GM12872 (cell line): ENCODE data around the gene ESX1.

Experiments used
- CTCF ChIP-seq: IDR thresholded peaks from 3 replicates; pipeline ENCODE4 v1.5.1; 2011; ENCODE audit warnings: low read depth, mild to moderate bottlenecking, low read length, moderate library complexity; ENCODE audit not compliant: insufficient read depth

The ESX1 gene

DNA sequence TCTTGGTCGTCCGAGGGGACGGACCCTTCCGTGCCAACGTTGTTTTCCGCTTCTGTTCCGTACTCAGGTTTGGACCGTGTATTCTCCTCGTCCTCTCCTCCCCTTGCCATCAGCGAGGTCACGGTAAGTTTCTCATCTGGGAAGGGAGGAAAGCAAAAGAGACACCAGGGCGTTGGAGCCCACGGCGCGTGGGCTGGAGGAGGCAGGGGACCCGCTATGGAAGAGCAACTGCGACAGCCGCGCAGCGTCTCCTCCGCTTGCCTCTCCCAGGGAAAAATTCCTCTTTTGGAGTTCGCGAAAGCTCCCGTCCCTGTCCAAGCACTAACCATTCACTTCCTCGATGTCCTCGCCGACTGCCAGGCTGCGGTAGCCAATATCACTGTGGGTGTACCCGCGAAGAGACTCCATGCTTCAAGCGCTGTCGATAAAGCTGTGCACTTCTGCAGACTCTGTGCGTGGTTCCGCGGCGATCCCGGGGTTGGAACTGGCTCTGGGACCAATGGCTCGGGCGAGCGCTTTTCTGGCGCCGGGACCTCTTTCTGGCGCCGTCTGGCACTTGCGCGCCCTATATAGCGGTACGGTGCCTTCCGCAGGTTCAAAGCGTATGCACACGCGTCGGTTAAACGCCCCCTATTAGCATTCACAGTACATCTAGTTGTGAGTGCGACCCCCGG is at the start of gene ESX1:
Gene ESX1, minus strand, starts transcription at position 492 of the 674 bp plus-strand sequence. Its CDS starts 84 bp downstream, at position 408.
- no peak for TF ChIP-seq CTCF

GRCh38 chrX:104295636-104296035 is 40.9 kb upstream of the ESX1 start:
- no peak for TF ChIP-seq CTCF

GRCh38 chrX:104288961-104289360 is 34.2 kb upstream of the ESX1 start:
- no peak for TF ChIP-seq CTCF

DNA sequence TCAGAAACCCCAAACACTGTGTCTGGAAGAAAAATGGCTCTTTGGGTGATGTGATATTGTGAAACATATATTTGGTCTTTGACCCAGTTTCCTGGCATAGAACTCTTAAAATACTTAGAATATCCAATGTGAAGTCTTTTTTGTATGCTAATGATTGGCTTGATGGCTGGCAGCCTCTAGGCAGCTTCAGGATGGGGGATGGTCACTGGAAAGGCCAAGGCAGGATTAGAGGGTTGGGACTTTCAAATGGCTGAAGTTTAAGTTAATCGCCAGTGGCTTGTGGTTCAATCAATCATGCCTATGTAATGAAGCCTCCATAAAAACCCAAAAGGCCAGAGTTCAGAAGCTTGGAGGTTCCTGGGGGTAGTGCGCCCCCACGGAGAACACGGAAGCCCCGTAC is 33.5 kb upstream of the ESX1 start:
- no peak for TF ChIP-seq CTCF

DNA sequence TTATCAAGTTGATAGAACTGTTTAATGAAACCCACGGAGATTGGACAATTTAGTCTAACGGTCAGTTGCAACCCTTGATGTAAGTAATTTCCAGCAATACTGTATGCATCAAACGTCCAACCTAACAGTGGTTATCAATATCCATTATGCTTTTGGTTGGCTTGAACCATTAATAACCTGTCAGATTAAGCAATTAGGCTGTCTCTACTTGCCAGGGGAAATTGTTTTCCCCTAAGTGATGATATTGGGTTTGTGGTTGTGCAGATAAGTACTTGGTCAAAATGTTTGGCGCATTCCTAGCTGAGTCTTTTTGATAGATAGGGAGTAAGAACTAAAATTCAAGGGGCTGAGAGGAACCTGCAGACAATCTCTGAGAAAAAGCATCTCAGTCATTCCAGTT is 30.5 kb upstream of the ESX1 start:
- TF ChIP-seq CTCF, result no peak

- TF ChIP-seq CTCF, result no peak
Measured at GRCh38 chrX:104284507-104284906, 29.8 kb upstream of the ESX1 start.

DNA sequence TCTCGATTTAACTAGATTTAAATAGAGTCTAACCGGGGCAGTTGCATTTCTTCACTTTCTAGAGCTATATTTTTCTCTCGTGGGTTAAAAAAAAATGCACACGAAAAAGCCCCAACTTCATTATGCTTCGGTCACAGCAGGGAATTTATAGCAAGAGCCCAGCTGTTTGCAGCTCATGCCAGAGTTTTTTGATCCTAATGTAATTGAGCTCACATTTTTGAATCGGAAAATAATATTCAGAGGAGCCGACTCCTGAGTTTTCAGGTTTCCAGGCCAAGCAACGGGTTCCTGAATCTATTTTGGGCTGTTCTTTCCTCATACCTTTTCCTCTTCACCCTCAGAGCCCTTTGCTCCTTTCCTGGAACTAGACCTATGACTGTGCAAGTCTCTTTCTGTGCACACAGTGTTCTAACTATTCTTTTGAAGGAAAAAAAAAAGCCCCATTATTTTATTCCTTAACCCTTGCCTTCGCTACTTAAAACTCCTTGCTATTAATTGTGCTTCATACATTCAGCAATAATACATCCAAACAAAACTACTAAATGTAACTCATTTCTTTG is 27.5 kb upstream of the ESX1 start:
- no peak for TF ChIP-seq CTCF

- TF ChIP-seq CTCF, result no peak
Measured at GRCh38 chrX:104281564-104281963, 26.8 kb upstream of the ESX1 start.
